K562 (cell line): Measurements from ENCODE around the gene NPR1. TPM values are rescaled to one million over a fixed set of nuclear protein-coding genes. Genes with fewer than 3 reads are reported as not detected.

ENCODE experiments used
- CBX1 ChIP-seq: sonication (generic); IDR thresholded peaks from 2 replicates; pipeline ENCODE4 v1.6.1; 2016; ENCODE audit warnings: antibody characterized with exemption, low read depth, mild to moderate bottlenecking
- JUN ChIP-seq, 2 experiments: sonication (generic) in 1 of 2; formaldehyde crosslinking in 1 of 2; IDR thresholded peaks; 2 replicates each; pipeline versions ENCODE4 v1.6.1 to v1.8.0; 2012 to 2022; ENCODE audit warnings: borderline replicate concordance in 2 of 2, mild to moderate bottlenecking in 2 of 2, improper control_type of control experiment in 1 of 2, low read depth in 1 of 2, low read length in 1 of 2, missing genetic modification reagents in 1 of 2
- NFRKB ChIP-seq: fragments of 450-650 bp; IDR thresholded peaks from 2 replicates; pipeline ENCODE4 v1.6.1; 2016; ENCODE audit warnings: low read depth
- RBM22 ChIP-seq: fragments of 200-400 bp; formaldehyde crosslinking; IDR thresholded peaks from 2 replicates; pipeline ENCODE4 v1.6.1; 2018; ENCODE audit warnings: low read length, low read depth; ENCODE audit not compliant: poor library complexity, severe bottlenecking
- SIN3A ChIP-seq, 2 experiments: fragments of 150-350 bp in 1 of 2; IDR thresholded peaks; 2 replicates each; pipeline ENCODE4 v1.6.1; 2011 to 2016; ENCODE audit warnings: borderline replicate concordance in 2 of 2, low read depth in 2 of 2, low read length in 2 of 2, mild to moderate bottlenecking in 2 of 2, moderate library complexity in 2 of 2; ENCODE audit not compliant: control insufficient read depth in 1 of 2
- ZC3H8 ChIP-seq: fragments of 450-650 bp; IDR thresholded peaks from 2 replicates; pipeline ENCODE4 v1.6.1; 2017
- ZNF263 ChIP-seq: sonication (generic); formaldehyde crosslinking; IDR thresholded peaks from 2 replicates; pipeline ENCODE4 v1.8.0; 2022; ENCODE audit warnings: mild to moderate bottlenecking, missing genetic modification reagents, borderline replicate concordance
- ZNF41 ChIP-seq: fragments of 250-450 bp; sonication (Bioruptor Pico); conservative IDR thresholded peaks from 2 replicates; pipeline ENCODE4 v1.4.0; 2020; ENCODE audit warnings: mild to moderate bottlenecking
- polyA plus RNA-seq, 8 experiments: library from polyadenylated mRNA; depleted of rRNA in 4 of 8; stranded (reverse) in 5 of 8; unstranded in 3 of 8; fragments of >200 nt; fragmentation: Nextera tagmentation in 2 of 8; fragmentation: Illumina TruSeq in 1 of 8; extraction: Ambion mirVana in 2 of 8; extraction: Trizol in 1 of 8; gene quantifications; 2 replicates each; pipeline versions ENCODE4 v1.2.1 to v1.2.3, GENCODE V29; 2011 to 2014; ENCODE audit warnings: inconsistent platforms in 1 of 8, missing spikeins in 1 of 8
- total RNA-seq, 7 experiments: library from RNA; depleted of rRNA in 6 of 7; stranded (reverse); fragments of >200 nt in 6 of 7; fragmentation: Illumina TruSeq in 2 of 7; extraction: Trizol in 2 of 7; gene quantifications; 2 replicates each; pipeline versions ENCODE4 v1.2.1 to v1.2.3, GENCODE V29; 2011 to 2021; ENCODE audit warnings: low replicate concordance in 1 of 7
- TF ChIP-seq, protein P1 (sequence below): IDR thresholded peaks from 2 replicates; pipeline ENCODE4 v1.6.1; 2011; ENCODE audit not compliant: insufficient read length; ENCODE audit errors: extremely low read depth
- TF ChIP-seq, protein P2 (sequence below): sonication (generic); formaldehyde crosslinking; IDR thresholded peaks from 2 replicates; pipeline ENCODE4 v1.8.0; 2022; ENCODE audit warnings: missing genetic modification reagents, mild to moderate bottlenecking, moderate library complexity, borderline replicate concordance
- TF ChIP-seq, protein P3 (sequence below): fragments of 250-450 bp; sonication (Bioruptor Pico); IDR thresholded peaks from 2 replicates; pipeline ENCODE4 v1.8.0; 2022; ENCODE audit warnings: moderate library complexity, mild to moderate bottlenecking, inconsistent platforms
- TF ChIP-seq, protein P4 (sequence below): sonication (generic); formaldehyde crosslinking; IDR thresholded peaks from 2 replicates; pipeline ENCODE4 v1.8.1; 2023; ENCODE audit warnings: mild to moderate bottlenecking, missing genetic modification reagents
- TF ChIP-seq, protein P5 (sequence below), 3 experiments: fragments of 200-800 bp in 1 of 3; fragments of 250-450 bp in 1 of 3; fragments of 450-650 bp in 1 of 3; sonication (Bioruptor Pico) in 1 of 3; sonication (Bioruptor generic) in 1 of 3; formaldehyde crosslinking in 1 of 3; IDR thresholded peaks; 2 replicates each; pipeline versions ENCODE4 v1.6.1 to v1.8.0; 2016 to 2022; ENCODE audit warnings: mild to moderate bottlenecking in 2 of 3, missing genetic modification characterization in 2 of 3, missing compliant biosample characterization in 1 of 3, moderate library complexity in 1 of 3

The NPR1 gene
- total and polyA plus RNA-seq, 9 of the 15 experiments (the other 6 are each of a cell fraction or from before 2014, with no cell fraction given), result 0.05 to 0.16 (median 0.06) TPM; not detected in 6

DNA sequence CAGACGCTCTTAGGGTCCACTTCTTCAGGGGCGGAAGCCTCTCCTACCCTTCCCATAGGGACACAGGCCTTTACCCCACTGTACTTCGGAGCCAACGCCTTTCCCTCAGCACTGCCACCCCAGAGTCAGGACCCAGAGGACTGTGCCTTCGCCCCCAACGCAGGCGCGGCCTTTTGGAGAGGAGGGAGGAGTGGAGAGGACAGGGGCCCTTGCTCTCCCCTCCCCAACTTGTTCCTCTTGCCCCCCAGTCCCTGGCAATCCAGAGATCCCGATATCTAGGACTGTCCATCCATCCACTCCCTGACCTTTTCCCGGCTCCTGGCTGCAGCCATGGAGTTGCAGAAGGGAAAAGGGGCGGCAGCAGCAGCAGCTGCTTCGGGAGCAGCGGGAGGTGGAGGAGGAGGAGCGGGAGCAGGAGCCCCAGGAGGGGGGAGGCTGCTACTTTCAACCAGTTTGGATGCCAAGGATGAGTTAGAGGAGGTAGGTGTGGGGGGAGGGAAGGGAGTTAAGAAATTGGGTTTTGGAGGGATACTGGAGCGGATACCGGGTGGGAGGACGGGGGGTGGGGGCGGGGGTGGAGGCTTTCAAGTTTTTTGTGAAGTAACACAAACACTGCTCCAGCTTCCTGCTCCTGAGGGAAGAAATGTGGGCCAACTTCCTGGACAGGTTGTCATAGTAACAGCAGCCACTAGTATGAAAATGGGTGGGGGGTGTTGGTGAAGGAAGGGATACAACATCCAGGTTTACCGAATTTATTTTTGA is 50.0 kb downstream of the NPR1 start (continued):
- TF ChIP-seq, protein P1, sequence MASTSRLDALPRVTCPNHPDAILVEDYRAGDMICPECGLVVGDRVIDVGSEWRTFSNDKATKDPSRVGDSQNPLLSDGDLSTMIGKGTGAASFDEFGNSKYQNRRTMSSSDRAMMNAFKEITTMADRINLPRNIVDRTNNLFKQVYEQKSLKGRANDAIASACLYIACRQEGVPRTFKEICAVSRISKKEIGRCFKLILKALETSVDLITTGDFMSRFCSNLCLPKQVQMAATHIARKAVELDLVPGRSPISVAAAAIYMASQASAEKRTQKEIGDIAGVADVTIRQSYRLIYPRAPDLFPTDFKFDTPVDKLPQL, result no peak
- TF ChIP-seq, protein P2, sequence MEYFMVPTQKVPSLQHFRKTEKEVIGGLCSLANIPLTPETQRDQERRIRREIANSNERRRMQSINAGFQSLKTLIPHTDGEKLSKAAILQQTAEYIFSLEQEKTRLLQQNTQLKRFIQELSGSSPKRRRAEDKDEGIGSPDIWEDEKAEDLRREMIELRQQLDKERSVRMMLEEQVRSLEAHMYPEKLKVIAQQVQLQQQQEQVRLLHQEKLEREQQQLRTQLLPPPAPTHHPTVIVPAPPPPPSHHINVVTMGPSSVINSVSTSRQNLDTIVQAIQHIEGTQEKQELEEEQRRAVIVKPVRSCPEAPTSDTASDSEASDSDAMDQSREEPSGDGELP, result peak; percentile 57; the same call in 1 of the 2 replicates
- TF ChIP-seq, protein P3, sequence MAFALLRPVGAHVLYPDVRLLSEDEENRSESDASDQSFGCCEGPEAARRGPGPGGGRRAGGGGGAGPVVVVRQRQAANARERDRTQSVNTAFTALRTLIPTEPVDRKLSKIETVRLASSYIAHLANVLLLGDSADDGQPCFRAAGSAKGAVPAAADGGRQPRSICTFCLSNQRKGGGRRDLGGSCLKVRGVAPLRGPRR (CRISPR knock-in tag), result no peak
- TF ChIP-seq ZC3H8 (no peak), SIN3A (IDR thresholded peaks at IDR 0.05; ENCODE audit: borderline replicate concordance in 2 of 2, control insufficient read depth in 1 of 2, low read depth in 2 of 2, low read length in 2 of 2) (0 out of 4 replicates have a peak, but pooled peaks of 1 of the 2 experiments have one; percentile 17), NFRKB (0 out of 2 replicates have a peak, but pooled peaks have one; percentile 29), JUN (IDR thresholded peaks at IDR 0.05; ENCODE audit: borderline replicate concordance, low read depth, low read length) (no peak), JUN (CRISPR knock-in tag; IDR thresholded peaks at IDR 0.05; ENCODE audit: borderline replicate concordance) (no peak), ZNF263 (peak; percentile 90), CBX1 (no peak), RBM22 (no peak), ZNF41 (CRISPR knock-in tag) (0 out of 2 replicates have a peak, but pooled peaks have one; percentile 2)
- TF ChIP-seq, protein P4, sequence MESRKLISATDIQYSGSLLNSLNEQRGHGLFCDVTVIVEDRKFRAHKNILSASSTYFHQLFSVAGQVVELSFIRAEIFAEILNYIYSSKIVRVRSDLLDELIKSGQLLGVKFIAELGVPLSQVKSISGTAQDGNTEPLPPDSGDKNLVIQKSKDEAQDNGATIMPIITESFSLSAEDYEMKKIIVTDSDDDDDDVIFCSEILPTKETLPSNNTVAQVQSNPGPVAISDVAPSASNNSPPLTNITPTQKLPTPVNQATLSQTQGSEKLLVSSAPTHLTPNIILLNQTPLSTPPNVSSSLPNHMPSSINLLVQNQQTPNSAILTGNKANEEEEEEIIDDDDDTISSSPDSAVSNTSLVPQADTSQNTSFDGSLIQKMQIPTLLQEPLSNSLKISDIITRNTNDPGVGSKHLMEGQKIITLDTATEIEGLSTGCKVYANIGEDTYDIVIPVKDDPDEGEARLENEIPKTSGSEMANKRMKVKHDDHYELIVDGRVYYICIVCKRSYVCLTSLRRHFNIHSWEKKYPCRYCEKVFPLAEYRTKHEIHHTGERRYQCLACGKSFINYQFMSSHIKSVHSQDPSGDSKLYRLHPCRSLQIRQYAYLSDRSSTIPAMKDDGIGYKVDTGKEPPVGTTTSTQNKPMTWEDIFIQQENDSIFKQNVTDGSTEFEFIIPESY, result no peak
- TF ChIP-seq, protein P5, sequence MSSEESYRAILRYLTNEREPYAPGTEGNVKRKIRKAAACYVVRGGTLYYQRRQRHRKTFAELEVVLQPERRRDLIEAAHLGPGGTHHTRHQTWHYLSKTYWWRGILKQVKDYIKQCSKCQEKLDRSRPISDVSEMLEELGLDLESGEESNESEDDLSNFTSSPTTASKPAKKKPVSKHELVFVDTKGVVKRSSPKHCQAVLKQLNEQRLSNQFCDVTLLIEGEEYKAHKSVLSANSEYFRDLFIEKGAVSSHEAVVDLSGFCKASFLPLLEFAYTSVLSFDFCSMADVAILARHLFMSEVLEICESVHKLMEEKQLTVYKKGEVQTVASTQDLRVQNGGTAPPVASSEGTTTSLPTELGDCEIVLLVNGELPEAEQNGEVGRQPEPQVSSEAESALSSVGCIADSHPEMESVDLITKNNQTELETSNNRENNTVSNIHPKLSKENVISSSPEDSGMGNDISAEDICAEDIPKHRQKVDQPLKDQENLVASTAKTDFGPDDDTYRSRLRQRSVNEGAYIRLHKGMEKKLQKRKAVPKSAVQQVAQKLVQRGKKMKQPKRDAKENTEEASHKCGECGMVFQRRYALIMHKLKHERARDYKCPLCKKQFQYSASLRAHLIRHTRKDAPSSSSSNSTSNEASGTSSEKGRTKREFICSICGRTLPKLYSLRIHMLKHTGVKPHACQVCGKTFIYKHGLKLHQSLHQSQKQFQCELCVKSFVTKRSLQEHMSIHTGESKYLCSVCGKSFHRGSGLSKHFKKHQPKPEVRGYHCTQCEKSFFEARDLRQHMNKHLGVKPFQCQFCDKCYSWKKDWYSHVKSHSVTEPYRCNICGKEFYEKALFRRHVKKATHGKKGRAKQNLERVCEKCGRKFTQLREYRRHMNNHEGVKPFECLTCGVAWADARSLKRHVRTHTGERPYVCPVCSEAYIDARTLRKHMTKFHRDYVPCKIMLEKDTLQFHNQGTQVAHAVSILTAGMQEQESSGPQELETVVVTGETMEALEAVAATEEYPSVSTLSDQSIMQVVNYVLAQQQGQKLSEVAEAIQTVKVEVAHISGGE (CRISPR knock-in tag; IDR thresholded peaks at IDR 0.05), result no peak
